ENCODE data around the gene DERL3.

The DERL3 gene

GRCh38 chr22:23800297-23801237, 38.2 kb downstream of the DERL3 start:
- DNase-seq: no peak

- no peak for DNase-seq
Observed at GRCh38 chr22:23796461-23796860, 42.3 kb downstream of the DERL3 start.

- DNase-seq: no peak
Observed at GRCh38 chr22:23793326-23793725, 45.5 kb downstream of the DERL3 start.

- no peak for DNase-seq
Observed at GRCh38 chr22:23791738-23792645, 46.8 kb downstream of the DERL3 start.

- no peak for DNase-seq
Observed at GRCh38 chr22:23790819-23791737, 47.7 kb downstream of the DERL3 start.

- DNase-seq: no peak
Observed at GRCh38 chr22:23789638-23790037, 49.2 kb downstream of the DERL3 start.

- DNase-seq: peak; percentile 33
Observed at GRCh38 chr22:23789121-23789520, 49.7 kb downstream of the DERL3 start.

- DNase-seq: no peak
Observed at GRCh38 chr22:23787910-23788309, 50.9 kb downstream of the DERL3 start.

GRCh38 chr22:23787600-23787896, 51.3 kb downstream of the DERL3 start:
- no peak for DNase-seq

GRCh38 chr22:23786752-23787599, 51.8 kb downstream of the DERL3 start, which contains the start of gene SMARCB1:
SMARCB1 (plus strand) TSS chr22:23786966; CDS start chr22:23787170, 204 bp downstream.
- DNase-seq: peak; percentile 77

- no peak for DNase-seq
Observed at GRCh38 chr22:23786261-23786710, 52.5 kb downstream of the DERL3 start.
